GM21528 (cell line): ENCODE results near the gene CEACAM21.

ENCODE experiments used
- ATAC-seq: cut with Tn5 transposase; IDR thresholded peaks from one replicate; pipeline ENCODE4 v1.9.1; 2021; ENCODE audit warnings: mild to moderate bottlenecking, moderate library complexity; ENCODE audit not compliant: unreplicated experiment, low FRiP score

CEACAM21 gene

DNA sequence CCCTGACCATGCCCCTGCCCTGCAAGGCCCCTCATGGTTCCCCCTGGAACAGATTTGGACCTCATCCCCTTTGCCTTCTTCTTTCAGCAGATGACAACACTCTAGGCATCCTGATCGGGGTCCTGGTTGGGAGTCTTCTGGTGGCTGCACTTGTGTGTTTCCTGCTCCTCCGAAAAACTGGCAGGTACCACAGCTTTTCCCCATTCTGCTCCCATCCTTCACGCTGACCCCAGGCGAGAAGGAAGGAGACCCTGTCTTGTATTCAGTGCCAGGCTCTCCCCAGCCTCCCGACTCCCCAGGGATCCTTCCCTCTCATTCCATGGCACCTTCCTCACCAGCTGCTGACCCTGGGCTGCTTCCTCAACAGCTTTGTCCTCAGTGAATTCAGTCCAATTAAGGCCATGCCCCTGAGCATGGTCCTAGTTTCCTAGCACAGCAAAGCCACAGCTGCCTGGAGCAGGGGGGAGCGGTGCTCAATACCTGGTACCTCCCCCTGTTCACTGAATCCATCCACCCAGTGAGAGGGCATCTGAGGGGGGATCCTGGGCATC lies 8.4 kb downstream of the CEACAM21 start:
- no peak for ATAC-seq

DNA sequence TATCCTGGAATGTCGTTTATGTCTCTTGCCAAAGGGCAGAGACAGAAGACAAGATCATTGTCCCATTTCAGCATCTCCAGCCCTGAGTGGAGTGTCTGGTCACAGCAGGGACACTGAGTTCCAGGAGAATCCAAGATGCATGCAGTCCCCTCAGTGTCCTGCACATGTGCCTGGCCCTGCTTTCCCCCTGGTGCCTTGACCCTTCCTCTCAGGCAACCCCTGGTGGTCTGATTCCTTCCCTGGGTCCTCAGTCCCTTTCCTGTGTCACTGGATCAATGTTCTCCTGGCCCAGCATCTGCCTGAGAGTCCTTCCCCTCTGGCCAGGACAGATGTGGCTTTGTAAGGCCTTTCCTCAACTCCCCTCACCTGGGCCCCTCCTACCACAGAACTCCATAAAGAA lies 9.0 kb downstream of the CEACAM21 start:
- ATAC-seq: no peak

DNA sequence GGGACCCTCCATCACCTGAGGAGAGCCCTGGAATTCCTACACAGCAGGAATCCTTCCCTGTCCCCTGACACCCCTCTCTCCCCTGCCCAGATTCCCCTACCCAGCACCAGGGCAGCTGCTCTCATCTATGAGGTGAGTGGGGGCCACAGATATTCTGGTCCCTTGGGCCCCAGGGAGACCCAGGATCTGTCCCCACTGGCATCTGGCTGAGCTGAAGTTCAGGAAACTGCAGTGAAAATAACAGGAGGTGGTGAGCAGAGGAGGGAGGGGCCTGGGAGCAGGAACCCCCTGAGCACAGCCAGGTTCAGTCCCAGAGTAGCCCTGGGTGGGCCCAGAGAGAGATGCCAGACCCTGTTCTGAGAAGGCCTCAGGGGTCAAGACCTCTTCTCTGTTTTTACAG lies 10.1 kb downstream of the CEACAM21 start:
- no peak for ATAC-seq

GRCh38 chr19:41587101-41587837 lies 11.3 kb downstream of the CEACAM21 start:
- no peak for ATAC-seq

DNA sequence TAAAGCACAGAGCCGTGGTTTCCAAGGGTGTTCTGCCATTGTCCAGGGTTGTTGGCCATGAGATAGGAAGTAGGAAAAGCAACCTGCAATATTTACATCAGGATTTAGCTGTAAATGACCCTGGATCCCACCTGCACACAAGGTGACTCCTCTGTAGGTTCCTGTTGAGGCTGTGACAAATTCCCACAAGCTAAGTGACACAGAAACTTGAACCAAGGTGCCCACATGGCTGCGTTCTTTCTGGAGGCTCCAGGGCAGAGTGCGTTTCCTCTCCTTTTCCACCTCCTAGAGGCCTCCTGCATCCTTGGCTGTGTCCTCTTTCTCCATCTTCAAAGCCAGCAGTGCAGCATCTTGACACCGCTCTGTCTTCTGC lies 11.9 kb downstream of the CEACAM21 start:
- ATAC-seq: no peak

- ATAC-seq: no peak
Measured at GRCh38 chr19:41588497-41589209, 12.7 kb downstream of the CEACAM21 start.

DNA sequence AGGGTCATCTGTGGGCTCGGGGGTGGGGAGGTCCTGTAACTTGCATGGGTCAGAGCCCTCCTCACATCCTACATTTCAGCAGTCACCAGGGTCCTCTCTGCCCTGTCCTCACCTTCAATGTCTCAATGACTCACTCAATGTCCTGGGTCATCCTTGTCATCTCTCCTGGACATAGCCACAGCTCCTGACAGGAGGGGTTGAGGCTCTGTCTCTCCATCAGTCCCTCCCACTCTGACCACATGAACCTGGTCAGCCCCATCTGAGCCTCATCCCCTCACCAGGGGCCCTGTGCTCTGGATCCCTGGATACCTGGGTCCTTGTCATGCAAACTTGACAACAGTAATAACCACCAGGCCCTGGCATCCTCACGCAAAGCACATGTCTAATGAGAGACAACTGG lies 13.4 kb downstream of the CEACAM21 start:
- ATAC-seq: no peak

DNA sequence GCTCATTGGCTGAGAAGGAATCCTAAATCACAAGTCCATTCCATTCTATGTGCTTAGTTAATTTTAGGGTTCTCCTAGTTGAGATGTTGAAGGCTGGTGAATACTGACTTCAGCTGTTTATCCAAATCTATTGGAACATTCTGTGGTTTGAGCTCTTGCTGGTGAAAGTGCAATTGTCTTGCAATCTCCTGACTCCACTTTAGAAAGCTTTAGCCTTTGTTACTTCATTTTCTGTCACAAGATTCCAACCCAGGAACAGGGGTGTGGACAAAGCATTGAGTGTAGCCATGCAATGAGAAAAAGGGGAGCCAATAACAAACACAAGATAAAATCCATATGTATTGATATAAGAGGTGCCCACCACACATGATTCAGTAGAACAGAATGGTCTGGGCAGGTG lies 15.0 kb downstream of the CEACAM21 start:
- ATAC-seq: no peak

- ATAC-seq: no peak
Measured at GRCh38 chr19:41591951-41592562, 16.1 kb downstream of the CEACAM21 start.

DNA sequence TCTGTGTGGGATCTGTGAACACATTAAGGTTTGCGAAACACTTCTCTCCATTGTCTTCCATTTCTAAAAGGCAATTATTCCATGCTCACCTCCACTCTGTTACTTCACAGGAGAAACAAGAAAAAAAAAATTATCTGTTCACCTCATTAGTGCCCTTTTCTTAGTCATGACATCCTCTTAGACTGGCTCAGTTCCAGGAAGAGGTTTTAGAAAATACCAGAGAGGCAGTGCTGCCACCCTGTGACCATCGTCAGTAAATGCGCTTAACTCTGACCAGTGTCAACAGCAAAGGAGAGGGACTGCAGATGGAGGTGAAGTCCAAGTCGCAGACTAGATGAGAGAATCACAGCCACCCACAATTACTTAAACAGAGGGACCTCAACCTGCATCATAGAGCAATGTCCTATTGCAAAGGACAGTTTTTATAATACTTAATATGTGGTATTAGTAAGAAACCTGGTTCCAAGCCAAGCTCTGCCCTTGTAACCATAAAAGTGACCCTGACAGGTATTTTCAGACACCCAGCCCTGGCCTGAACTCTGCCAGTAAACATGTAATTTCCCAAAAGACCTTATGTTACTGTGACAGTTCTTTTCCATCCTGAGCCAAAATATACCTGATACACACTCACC lies 19.4 kb downstream of the CEACAM21 start:
- peak; percentile 67 for ATAC-seq

DNA sequence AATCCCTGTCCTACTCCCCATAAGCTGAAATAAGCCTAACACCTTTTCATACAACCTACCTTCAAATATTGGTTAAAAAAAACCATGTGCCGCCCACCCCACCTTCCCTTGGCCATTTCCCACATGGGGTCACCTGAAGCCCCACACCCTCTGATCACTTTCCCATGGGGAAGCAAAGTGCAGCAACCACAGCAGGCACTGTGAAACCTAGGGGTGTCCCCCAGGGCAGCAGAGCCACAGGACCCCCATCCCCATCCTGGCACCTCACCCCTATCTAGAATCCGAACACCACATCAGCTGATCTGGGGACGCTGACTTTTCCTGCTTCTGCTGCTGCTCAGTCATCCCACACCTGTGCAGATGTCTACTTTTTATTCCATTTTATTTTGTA lies 19.9 kb downstream of the CEACAM21 start:
- no peak for ATAC-seq

DNA sequence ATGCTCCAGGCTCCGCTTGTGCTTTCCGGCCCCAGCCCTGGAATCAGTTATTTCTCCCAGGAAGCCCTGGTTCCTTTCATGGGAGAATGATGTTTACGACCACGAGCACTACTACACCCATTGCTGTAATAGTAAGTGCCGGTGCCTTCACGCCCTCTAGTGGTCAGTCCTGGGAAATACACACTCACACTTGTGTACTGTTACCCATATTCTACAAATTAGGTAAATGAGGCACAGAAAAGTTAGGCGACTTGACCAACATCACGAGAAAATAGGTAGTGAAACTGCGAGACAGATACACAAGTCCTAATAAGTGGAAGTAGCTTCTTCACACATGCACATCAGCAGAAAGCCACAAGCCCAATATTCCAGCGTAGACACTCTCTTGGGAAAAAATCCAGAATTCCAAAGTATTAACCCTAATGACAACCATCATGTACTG lies 21.7 kb downstream of the CEACAM21 start:
- ATAC-seq: no peak

DNA sequence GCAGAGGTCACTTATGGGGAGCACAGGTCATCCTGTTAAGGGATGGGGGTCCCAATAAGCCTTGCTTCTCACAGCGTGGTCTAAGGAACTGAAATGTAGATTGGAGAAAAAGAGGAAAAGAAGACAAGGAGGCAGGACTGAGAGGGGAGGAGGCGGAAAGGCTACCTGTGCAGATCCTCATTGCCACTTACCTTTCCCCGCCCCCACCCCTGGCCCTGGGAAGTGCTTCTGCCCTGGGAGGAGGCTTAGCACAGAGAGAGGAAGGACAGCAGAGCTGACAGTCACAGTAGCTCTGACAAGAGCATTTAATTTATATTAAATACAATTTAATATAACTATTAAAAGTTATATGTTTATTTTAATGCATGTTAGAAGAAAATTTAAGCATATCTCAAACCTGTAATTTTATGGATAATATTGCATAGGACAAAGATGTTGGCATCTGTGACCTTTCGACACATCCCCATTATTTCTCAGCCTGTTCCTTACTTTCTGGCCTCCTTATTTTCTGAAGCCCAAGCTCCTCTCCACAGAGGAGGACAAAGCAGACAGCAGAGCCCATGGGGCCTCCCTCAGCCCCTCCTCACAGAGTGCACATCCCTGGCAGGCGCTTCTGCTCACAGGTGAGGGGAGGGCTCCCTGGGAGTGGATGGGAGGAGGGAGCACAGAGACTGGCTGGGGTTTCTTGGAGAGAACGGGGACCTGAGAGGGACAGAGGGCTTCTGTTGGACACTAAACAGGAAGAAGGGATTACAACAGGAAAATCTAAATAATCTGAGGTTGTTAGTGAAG lies 23.4 kb downstream of the CEACAM21 start:
- ATAC-seq: no peak

DNA sequence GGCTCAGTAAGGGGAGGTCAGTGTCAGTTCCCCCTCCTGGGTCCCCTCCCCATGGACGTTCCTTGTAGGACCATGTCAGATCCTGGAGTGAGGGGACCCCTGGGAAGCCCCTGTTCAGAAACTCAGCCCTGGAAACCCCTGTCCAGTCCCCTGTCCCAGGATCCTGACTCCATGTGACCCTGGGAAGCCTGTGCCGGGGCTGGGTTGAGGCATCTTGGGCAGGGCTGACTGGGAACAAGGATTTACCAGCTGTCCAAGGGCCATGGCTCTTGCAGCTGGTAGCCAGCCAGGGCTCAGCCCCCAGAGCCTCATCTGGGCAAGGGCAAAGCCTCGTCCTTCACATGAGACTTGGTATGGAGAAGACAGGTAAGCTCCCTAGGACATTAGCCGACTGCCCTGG lies 25.8 kb downstream of the CEACAM21 start:
- ATAC-seq: no peak

DNA sequence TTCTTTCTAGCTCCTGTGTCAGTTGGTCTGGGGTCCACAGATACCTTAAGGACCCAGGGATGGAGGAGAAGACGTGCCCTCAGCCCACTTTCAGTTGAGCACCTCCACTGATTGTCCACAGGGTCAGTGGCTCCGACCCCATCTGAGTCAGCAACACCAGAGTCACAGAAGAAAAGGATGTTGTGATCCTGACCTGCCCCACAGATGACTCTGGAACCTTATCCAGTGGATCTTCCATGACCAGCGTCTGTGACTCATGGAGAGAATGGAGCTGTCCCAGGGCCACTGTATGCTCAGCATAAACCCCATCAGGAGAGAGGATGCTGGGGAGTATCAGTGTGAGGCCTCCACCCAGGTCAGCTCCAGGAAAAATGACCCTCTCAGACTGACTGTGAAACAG lies 28.9 kb downstream of the CEACAM21 start:
- no peak for ATAC-seq

- ATAC-seq: no peak
Measured at GRCh38 chr19:41606215-41606837, 30.4 kb downstream of the CEACAM21 start.

DNA sequence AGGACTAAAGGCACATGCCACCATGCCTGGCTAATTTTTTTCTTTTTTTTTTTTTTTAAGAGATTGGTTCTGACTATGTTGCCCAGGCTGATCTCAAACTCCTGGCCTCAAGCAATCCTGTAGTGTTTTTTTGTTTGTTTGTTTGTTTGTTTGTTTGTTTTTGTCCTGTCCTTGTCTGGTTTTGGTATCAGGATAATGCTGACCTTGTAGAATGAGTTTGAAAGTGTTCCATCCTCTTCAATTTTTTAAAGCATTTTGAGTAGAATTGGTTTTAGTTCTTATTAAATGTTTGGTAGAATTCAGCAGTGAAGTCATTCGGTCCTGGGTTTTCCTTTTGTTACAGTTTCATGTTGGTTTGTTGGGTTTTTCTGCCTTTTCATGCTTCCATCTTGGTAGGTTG lies 31.7 kb downstream of the CEACAM21 start:
- ATAC-seq: no peak

DNA sequence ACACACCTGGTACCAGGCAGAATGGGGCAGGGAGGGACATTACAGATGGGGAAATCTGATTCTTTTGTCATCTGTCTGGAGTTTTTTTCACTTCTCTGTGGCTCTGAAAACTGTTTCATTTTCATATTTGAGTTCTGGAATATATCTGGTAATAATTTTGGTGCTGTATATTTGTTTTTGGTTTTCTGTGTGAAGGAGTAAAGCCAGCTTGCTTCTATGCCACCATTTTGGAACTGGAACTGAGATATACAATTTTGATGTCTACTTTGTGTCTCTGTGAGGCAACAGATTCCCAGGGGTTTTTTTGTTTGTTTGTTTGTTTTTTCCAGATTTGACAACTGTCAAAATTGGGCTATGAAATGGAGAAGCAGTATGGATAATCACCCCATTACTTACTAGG lies 34.8 kb downstream of the CEACAM21 start:
- ATAC-seq: no peak

DNA sequence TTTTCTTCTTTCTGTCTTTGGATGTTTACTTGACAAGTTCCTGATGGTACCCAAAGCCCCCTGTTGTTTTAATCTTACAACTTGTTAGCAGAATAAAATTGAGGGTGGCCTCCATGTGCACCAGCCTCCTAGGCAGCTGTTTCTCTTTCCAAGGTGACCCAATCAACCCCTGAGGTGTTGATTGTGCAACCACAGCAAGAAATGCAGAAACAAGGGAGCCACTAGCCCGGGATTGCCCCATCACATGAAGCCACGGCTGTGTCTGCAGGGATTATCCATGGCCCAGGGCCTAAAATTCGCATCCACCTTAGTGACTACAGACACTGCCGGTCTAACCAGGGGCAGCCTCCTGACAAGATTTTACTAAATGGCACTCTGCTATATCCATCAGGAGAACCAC lies 36.5 kb downstream of the CEACAM21 start:
- no peak for ATAC-seq

- ATAC-seq: no peak
Measured at GRCh38 chr19:41615207-41615606, 39.2 kb downstream of the CEACAM21 start.
